Immature natural killer cell (primary cell): ENCODE data around the gene KIF25. TPM values are rescaled to one million over a fixed set of nuclear protein-coding genes. Genes with fewer than 3 reads are reported as not detected.

ENCODE experiments used
- DNase-seq, 3 donors: peaks; one replicate each; pipeline ENCODE4 v3.0.0; 2022; ENCODE audit warnings: mixed read lengths in 1 of 3
- H3K27ac Mint-ChIP-seq, 6 donors: one replicate each; pipeline ENCODE4 v1.8.0; 2020; ENCODE audit warnings: mixed read lengths in 6 of 6, mild to moderate bottlenecking in 5 of 6, inconsistent platforms in 4 of 6, moderate library complexity in 3 of 6
- H3K27me3 Mint-ChIP-seq, 3 donors: one replicate each; pipeline ENCODE4 v1.8.0; 2020 to 2021; ENCODE audit warnings: low read depth in 3 of 3, mild to moderate bottlenecking in 3 of 3, mixed read lengths in 3 of 3, moderate library complexity in 3 of 3, inconsistent platforms in 1 of 3
- H3K36me3 Mint-ChIP-seq, 3 donors: one replicate each; pipeline ENCODE4 v1.8.0; 2020; ENCODE audit warnings: mixed read lengths in 3 of 3, inconsistent platforms in 2 of 3, mild to moderate bottlenecking in 2 of 3
- H3K4me1 Mint-ChIP-seq, 2 donors: one replicate each; pipeline ENCODE4 v1.8.0; 2020; ENCODE audit warnings: inconsistent platforms in 2 of 2, mild to moderate bottlenecking in 2 of 2, mixed read lengths in 2 of 2, moderate library complexity in 1 of 2
- H3K4me3 Mint-ChIP-seq, 5 donors: one replicate each; pipeline ENCODE4 v1.8.0; 2020; ENCODE audit warnings: mild to moderate bottlenecking in 5 of 5, mixed read lengths in 5 of 5, inconsistent platforms in 3 of 5, moderate library complexity in 3 of 5
- H3K9me3 Mint-ChIP-seq, 6 donors: one replicate each; pipeline ENCODE4 v1.8.0; 2020; ENCODE audit warnings: mild to moderate bottlenecking in 6 of 6, mixed read lengths in 6 of 6, inconsistent platforms in 4 of 6, moderate library complexity in 3 of 6
- polyA plus RNA-seq, 3 donors: library from polyadenylated mRNA; unstranded; fragments of 300-500 nt; fragmentation: Illumina TruSeq; gene quantifications; one replicate each; pipeline ENCODE4 v1.2.3, GENCODE V29; 2021

The KIF25 gene
- polyA plus RNA-seq, 3 donors from 2014 or later: not detected

- Mint-ChIP-seq H3K27me3 (peaks cover 5 to 18% (median 17%) of the 10 kb centered on the region in 3 donors), H3K4me1 (peaks cover 7 to 11% of the 10 kb centered on the region in 2 donors), H3K27ac (no peak overlapping the region), H3K36me3 (peaks cover 0 to 3% (median 0%) of the 10 kb centered on the region in 3 donors), H3K4me3 (peak overlapping the region in 3 of 5 donors; percentile 44 to 78 (median 51)), H3K9me3 (peaks cover 4 to 21% (median 8%) of the 10 kb centered on the region in 6 donors)
- no peak for DNase-seq
Observed at GRCh38 chr6:168034537-168034936, 37.1 kb downstream of the KIF25 start.

DNA sequence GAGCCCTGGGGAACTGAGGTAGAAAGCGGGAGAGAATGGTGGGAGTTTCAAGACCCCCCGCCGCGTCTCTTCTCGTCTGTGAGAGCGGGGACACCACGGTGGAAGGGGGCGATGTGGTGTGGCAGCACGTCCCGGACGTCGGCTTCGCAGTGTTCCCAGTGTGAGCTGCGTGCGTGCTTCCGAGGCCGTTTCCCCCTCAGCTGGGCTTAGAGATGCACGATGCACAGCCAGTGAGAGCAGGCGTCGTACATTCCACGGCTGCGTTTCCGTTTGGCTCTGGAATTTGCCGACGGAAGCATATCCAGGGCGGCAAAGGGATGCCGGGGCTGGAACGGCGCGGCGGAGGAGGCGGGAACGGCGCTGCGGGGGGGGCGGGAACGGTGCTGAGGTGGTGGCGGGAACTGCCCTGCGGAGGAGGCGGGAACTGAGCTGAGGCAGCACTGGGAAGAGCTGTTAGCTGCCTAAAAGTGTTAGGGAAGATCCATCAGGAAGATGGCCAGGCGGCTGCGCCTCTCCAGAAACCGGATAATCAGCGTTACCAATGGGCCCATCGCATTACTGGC lies 37.7 kb downstream of the KIF25 start:
- Mint-ChIP-seq H3K27ac (no peak overlapping the region), H3K36me3 (peaks cover 0 to 3% (median 0%) of the 10 kb centered on the region in 3 donors), H3K9me3 (peaks cover 7 to 25% (median 14%) of the 10 kb centered on the region in 6 donors), H3K27me3 (peaks cover 5 to 21% (median 17%) of the 10 kb centered on the region in 3 donors), H3K4me3 (peak overlapping the region; percentile 44 to 78 (median 73)), H3K4me1 (peaks cover 7 to 11% of the 10 kb centered on the region in 2 donors)
- no peak for DNase-seq

DNA sequence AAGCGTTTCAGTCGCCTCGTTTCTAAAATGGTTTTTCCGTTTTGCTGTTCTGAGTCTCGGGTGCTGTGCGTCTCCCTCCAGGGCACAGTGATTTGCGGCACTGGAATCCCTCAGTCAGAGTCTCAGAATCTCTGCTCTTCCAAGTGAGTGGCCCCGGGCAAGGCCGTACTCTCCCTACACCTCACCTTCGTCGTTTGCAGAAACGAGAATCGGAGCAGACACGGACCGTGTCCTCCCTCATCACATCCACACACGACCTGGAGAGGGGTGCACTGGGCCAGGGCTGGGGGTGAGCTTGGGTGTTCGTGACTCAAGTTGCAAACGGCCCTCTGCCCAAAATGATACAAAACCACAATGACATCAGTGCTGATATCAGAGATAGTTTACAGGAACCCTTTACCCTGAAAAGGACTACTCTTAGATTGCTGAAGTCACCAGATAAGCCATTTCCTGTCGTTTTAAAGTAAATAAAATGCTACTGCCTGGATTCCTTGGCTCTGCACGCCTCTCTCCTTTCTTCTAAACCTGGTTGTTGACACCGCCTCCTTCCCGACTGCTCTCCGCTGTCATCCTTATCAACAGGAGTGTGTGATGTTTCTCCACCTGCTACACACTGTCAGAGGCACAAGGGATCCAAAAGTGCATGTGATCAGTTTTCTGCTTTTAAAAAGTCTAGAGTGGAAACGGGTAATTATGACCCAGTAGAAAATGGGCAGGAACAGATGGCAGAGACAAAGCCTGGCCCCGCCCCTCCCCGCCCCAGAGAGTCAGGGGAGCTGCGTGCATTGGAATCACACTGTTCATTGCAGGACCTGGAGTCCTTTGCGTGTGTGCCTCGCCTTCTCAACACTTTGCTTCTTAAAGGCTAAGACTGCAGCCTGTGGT lies 38.4 kb downstream of the KIF25 start:
- Mint-ChIP-seq H3K36me3 (peaks cover 0 to 3% (median 0%) of the 10 kb centered on the region in 3 donors), H3K27me3 (peaks cover 5 to 21% (median 17%) of the 10 kb centered on the region in 3 donors), H3K9me3 (peaks cover 9 to 25% (median 17%) of the 10 kb centered on the region in 6 donors), H3K27ac (peak overlapping the region in 1 of 6 donors; percentile 24), H3K4me1 (peaks cover 7 to 11% of the 10 kb centered on the region in 2 donors), H3K4me3 (peak overlapping the region; percentile 56 to 78 (median 73))
- DNase-seq: no peak

DNA sequence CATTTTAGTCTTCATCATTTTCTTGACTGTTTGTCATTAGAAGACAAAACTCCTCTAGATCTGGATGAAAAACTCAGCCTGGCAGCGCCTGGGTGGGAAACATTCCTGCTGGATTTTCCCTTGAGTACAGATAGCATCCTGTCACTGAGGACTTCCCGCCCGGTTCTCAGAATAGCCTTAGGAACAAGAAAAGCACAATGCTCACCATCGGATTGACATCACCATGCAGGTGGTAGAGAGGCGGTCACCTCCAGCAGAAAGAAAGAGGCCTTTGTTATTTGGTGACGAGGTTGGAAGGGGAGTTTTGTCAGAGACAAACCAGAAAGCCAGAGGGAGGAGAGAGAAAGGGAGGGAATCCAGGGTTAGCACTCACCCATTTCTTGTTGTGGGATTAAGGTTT lies 39.8 kb downstream of the KIF25 start:
- peaks cover 9 to 25% (median 19%) of the 10 kb centered on the region in 6 donors for H3K9me3 Mint-ChIP-seq

DNA sequence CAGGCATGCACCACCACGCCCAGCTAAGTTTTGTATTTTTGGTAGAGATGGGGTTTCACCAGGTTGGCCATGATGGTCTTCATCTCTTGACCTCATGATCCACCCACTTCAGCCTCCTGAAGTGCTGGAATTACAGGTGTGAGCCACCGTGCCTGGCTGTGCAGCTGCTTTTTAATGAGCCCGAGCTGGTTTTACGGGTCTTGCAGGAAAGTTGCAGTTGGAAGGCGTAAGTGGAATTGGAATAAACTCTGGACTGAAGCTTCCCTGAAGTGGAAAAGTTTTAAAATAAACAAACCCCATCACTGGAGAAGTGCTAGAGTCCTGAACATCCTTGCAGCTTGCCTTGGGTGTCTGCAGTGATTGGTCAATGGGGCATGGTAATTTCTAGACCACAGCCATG lies 40.4 kb downstream of the KIF25 start:
- no peak overlapping the region for H3K27ac Mint-ChIP-seq
- DNase-seq: no peak

More for the DNA sequence above, 39.8 kb downstream of the KIF25 start:
- peaks cover 0 to 3% (median 0%) of the 10 kb centered on the region in 3 donors for H3K36me3 Mint-ChIP-seq
- no peak overlapping the region for H3K4me3 Mint-ChIP-seq
- no peak for DNase-seq
- H3K4me1 Mint-ChIP-seq: peaks cover 7 to 11% of the 10 kb centered on the region in 2 donors
- peaks cover 5 to 21% (median 17%) of the 10 kb centered on the region in 3 donors for H3K27me3 Mint-ChIP-seq
- no peak overlapping the region for H3K27ac Mint-ChIP-seq

DNA sequence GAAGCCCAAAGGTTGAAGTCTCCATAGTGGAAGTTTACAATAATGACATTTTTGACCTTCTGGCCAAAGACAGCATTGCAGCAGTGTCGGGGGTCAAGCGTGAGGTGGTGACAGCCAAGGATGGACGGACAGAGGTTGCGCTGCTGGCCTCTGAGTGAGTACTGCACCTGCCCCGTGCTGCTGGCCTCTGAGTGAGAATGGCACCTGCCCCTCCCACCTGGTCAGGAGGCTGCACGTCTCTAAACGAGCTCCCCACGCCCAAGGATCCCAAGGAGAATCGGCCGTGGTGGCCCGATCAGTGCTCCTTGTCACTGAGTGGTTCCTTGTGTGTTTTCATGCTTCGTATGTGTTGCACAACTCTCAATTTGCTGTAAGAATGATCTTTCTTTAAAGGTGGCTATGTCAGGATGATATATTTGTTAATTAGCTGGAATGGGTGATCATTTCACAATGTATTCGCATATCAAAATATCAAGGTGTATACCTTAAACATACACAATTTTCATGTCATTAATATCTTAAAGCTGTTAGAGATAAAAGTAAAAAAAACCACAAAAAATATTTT lies 41.2 kb downstream of the KIF25 start:
- peaks cover 7 to 11% of the 10 kb centered on the region in 2 donors for H3K4me1 Mint-ChIP-seq
- H3K4me3 Mint-ChIP-seq: no peak overlapping the region
- no peak overlapping the region for H3K27ac Mint-ChIP-seq
- DNase-seq: no peak
- H3K36me3 Mint-ChIP-seq: peaks cover 0 to 3% (median 0%) of the 10 kb centered on the region in 3 donors
- H3K27me3 Mint-ChIP-seq: peaks cover 5 to 21% (median 12%) of the 10 kb centered on the region in 3 donors
- H3K9me3 Mint-ChIP-seq: peaks cover 9 to 25% (median 20%) of the 10 kb centered on the region in 6 donors

More for the DNA sequence above, 40.4 kb downstream of the KIF25 start:
- H3K4me3 Mint-ChIP-seq: no peak overlapping the region
- peaks cover 0 to 3% (median 0%) of the 10 kb centered on the region in 3 donors for H3K36me3 Mint-ChIP-seq
- H3K9me3 Mint-ChIP-seq: peaks cover 9 to 25% (median 20%) of the 10 kb centered on the region in 6 donors
- H3K27me3 Mint-ChIP-seq: peaks cover 5 to 21% (median 17%) of the 10 kb centered on the region in 3 donors
- H3K4me1 Mint-ChIP-seq: peaks cover 7 to 11% of the 10 kb centered on the region in 2 donors

GRCh38 chr6:168039301-168039700 lies 41.8 kb downstream of the KIF25 start:
- Mint-ChIP-seq H3K36me3 (peaks cover 0 to 3% (median 0%) of the 10 kb centered on the region in 3 donors), H3K27me3 (peaks cover 5 to 21% (median 9%) of the 10 kb centered on the region in 3 donors)

DNA sequence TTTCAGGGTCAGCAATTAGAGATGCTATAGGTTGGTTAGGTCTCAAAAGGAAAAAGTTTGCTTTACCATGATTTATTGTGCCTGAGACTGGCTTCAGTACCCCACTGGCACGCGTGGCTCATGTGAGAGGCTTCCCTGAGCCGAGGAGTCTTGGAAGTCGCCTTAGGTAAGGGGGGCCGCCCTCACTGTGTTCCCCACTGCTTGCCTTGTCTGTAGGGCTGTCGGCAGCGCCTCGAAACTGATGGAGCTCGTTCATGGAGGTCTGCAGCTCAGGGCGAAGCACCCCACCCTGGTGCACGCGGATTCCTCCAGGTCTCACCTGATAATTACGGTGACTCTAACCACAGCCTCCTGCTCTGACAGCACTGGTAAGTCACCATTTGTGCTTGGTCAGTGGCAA lies 42.4 kb downstream of the KIF25 start:
- peaks cover 3 to 20% (median 6%) of the 10 kb centered on the region in 3 donors for H3K27me3 Mint-ChIP-seq
- peaks cover 9 to 25% (median 20%) of the 10 kb centered on the region in 6 donors for H3K9me3 Mint-ChIP-seq
- H3K27ac Mint-ChIP-seq: no peak overlapping the region
- H3K4me3 Mint-ChIP-seq: no peak overlapping the region
- peaks cover 7 to 11% of the 10 kb centered on the region in 2 donors for H3K4me1 Mint-ChIP-seq
- H3K36me3 Mint-ChIP-seq: peaks cover 0 to 3% (median 0%) of the 10 kb centered on the region in 3 donors
- no peak for DNase-seq

More at GRCh38 chr6:168039301-168039700, 41.8 kb downstream of the KIF25 start:
- no peak for DNase-seq
- H3K9me3 Mint-ChIP-seq: peaks cover 9 to 25% (median 20%) of the 10 kb centered on the region in 6 donors
- H3K4me3 Mint-ChIP-seq: no peak overlapping the region
- H3K27ac Mint-ChIP-seq: no peak overlapping the region
- H3K4me1 Mint-ChIP-seq: peaks cover 7 to 11% of the 10 kb centered on the region in 2 donors

DNA sequence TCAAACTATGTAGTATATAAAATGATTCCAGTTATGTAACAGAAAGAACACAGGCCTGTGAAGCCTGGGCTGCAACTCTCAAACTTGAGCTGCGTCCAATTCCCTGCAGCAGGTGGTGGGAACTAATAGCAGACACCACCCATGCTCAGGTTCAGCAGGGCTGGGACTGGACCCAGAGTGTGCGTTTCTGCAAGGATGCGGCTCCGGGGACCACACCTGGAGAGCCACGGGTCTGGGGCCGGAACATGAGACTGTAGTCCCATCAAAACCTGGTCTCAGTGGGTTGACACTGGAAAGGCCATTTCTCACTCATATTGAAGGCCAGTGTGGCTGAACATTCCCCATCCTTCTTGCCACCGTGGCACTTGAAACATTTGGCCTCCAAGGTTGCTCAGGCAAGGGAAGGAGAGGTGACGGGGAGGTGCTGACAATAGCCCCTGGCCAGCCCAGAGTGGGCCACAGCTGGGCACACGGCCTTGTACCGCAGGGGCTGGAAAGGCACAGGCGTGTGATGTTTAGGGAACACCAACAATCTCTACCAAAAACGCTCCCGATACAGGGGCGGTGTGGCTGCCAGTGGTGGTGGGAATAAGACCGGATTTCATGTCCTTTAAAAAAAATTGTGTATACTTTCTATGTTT lies 43.5 kb downstream of the KIF25 start:
- peaks cover 7 to 25% (median 20%) of the 10 kb centered on the region in 6 donors for H3K9me3 Mint-ChIP-seq
- no peak overlapping the region for H3K27ac Mint-ChIP-seq
- H3K4me3 Mint-ChIP-seq: no peak overlapping the region
- peaks cover 2 to 19% (median 5%) of the 10 kb centered on the region in 3 donors for H3K27me3 Mint-ChIP-seq
- no peak for DNase-seq
- H3K4me1 Mint-ChIP-seq: peaks cover 2 to 4% of the 10 kb centered on the region in 2 donors
- H3K36me3 Mint-ChIP-seq: peaks cover 0 to 2% (median 0%) of the 10 kb centered on the region in 3 donors

DNA sequence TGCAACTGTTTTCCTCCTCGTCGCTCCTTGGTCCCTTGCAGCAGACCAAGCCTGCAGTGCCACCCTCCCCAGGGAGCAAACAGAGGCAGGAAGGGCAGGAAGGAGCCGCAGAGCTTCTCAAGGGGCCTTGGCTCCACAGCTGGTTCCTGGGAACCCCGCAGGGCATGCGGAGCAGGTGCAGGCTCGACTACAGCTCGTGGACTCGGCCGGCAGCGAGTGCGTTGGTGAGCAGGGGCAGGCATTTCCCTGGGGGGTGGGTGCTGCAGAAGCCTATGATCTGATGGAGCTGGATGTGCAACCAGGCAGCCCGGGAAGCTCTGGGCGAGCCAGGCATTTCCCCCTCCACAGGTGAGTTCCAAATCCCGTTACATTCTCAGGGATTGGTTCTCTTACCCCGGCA lies 44.5 kb downstream of the KIF25 start:
- Mint-ChIP-seq H3K36me3 (no peaks in the 10 kb centered on the region), H3K27me3 (peaks cover 0 to 17% (median 1%) of the 10 kb centered on the region in 3 donors), H3K4me1 (no peaks in the 10 kb centered on the region), H3K9me3 (peaks cover 7 to 23% (median 19%) of the 10 kb centered on the region in 6 donors), H3K4me3 (no peak overlapping the region), H3K27ac (no peak overlapping the region)
- DNase-seq: no peak

- Mint-ChIP-seq H3K27ac (no peak overlapping the region), H3K9me3 (peaks cover 7 to 20% (median 16%) of the 10 kb centered on the region in 6 donors), H3K27me3 (peaks cover 0 to 11% (median 1%) of the 10 kb centered on the region in 3 donors), H3K4me3 (no peak overlapping the region), H3K4me1 (no peaks in the 10 kb centered on the region), H3K36me3 (no peaks in the 10 kb centered on the region)
- DNase-seq: no peak
Observed at GRCh38 chr6:168042426-168043192, 45.1 kb downstream of the KIF25 start.

GRCh38 chr6:168043193-168043847 lies 45.8 kb downstream of the KIF25 start:
- H3K27ac Mint-ChIP-seq: no peak overlapping the region
- no peak for DNase-seq
- peaks cover 0 to 7% (median 1%) of the 10 kb centered on the region in 3 donors for H3K27me3 Mint-ChIP-seq
- no peak overlapping the region for H3K4me3 Mint-ChIP-seq
- H3K4me1 Mint-ChIP-seq: no peaks in the 10 kb centered on the region
- H3K9me3 Mint-ChIP-seq: peaks cover 7 to 19% (median 15%) of the 10 kb centered on the region in 6 donors
- H3K36me3 Mint-ChIP-seq: no peaks in the 10 kb centered on the region
